Activated CD8-positive, alpha-beta memory T cell treated with anti-CD3 and anti-CD28 coated beads for 1 hour (primary cell): ENCODE data around the gene GPC1.

Experiments
- DNase-seq, 2 donors: peaks; one replicate each; pipeline ENCODE4 v3.0.0-alpha.2; 2020; ENCODE audit warnings: low read depth in 1 of 2; ENCODE audit errors: extremely low read depth in 1 of 2

Gene GPC1

DNA sequence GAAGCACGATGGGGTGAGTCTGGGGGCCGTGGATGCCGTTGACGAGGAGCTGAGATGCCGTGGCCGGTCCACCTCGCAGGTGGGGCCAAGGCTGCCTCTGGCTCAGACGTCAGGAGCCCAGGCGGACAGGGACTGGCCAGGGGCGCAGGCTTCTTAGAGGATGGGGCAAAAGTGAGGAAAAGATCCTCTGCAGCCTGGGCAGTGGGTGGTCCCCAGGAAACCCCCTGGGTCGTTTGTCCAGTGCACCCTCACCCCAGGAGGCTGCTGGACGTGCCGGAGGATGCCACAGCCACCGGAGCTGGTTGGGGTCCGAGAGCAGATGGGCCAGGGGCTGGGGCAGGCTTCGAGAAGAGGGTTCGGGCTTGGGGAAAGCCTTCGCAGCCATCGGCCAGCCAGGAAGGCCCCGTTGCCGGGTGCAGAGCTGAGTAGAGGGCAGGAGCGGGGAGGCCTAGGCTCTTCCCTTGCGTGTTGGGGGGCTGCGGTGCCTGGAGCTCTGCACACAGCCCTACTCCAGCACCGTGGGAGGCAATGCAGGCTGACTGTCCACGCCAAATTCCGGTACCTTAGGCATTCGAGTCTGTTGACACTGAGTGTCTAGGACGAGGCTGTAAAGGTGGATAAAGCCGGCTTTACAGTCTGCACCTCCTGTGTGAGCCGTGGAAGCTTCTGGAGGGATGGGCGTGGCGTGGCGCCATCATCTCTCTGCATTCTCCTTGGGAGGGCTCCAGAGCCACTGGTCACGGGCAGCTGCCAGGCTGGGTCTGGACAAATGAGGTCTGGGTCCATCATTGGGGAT lies 18.8 kb downstream of the GPC1 start:
- no peak for DNase-seq

GRCh38 chr2:240455272-240455646 lies 19.8 kb downstream of the GPC1 start:
- DNase-seq = no peak

DNA sequence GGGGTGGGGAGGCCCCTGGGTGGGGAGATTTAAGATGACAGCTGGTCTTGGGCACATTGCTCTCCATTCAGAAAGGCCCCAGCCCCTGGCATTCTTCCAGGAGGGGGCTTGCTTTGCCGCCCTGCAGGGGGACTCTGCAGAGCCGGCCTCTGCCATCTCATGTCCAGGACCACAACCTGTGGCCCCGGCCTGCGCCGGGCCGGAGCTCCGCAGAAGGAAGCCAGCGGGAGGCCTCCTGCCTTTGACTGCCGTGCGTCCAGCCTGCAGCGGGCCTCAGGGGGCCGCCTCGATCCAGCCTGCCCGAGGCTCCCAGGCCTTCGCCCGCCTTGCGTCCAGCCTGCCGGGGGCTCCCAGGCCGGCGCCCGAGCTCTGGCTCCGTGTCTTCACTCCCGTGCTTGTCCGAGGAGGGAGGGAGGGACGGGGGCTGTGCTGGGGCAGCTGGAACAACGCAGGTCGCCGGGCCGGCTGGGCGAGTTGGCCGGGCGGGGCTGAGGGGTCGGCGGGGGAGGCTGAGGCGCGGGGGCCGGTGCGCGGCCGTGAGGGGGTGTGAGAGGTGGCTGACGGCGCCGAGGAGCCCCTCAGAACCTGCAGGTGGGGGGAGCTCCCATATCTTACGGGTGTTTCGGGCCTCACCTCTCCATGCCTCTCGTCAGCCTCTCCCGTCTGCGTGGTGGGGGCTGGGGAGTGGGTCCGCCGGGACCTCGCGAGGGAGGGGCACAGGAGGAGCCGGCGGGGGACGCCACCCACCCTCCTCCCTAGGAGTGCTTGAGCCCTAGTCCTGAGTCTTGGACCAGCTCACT lies 20.4 kb downstream of the GPC1 start:
- no peak for DNase-seq

DNA sequence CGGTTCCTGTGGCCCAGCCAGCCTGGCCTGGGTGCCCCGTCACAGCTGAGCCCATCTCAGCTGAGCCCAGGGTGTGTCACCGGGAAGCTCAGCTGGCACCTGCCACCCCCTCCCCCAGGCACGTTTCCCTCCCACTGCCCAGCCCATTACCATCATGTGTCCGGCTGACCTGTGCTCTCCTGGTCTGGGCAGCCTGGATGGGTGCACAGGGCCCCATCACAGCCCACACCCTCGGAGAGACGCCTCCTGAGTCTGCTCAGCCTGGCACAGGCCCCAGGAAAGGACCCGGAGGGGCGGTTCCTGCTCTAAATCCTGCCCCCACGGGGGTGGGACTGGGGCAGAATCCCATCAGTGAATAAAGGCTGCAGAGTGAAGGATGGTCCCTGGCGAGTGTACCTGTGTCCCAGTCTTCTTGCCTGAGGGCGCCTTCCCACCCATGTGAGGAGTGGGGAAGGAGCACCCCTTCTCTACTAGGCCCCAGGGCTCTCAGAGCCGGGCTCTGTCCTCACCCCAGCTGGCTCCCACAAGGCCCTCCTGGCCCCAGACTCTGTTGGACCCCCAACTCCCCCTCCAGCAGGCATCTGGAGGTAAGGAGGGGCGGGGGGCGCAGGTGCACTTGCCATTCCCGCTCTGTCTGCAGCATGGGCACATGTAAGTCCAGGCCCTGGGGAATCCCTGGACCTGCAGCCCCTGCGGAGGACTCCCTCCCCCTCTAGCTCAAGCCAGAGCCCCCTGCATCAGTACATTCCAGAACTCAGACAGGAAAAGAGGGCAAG lies 21.2 kb downstream of the GPC1 start:
- no peak for DNase-seq

DNA sequence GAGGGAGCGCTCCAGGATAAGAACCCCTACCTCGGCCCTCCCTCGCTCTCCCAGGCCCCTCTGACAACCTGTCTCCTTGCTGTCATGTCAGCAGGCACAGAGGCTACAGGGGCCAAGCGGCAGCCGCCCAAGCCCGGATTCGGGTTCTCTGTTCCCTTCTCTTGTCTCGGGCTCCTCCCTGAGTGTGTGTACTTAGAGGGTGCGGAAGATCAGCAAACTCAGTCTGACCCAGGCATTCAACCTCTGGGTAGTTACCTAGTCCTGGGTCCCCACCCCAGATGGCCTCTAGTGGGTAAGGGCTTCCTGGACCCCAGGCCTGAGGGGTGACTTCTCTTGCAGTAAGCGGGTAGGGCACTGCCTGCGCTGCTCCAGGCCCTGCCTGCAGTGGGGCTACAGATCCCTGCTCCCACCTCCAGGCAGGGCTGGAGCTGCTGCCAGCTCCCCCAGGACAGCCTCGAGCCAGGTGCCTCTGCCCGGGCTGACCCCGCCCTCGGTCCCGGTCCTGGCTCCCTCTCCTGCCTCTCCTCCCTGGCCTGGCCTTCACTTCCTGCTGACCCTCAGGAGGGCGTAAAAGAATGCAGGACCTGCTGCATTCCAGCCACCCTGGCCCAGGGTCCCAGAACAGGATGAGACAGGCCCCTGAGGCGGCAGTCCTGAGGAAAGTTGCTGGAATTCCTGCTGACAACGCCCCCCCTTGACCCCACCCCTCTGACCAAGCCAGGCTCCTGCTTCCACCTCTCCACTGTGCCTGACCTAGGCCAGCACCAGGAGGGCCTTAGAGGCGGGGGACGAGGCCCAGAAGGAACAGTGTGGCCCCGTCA lies 22.0 kb downstream of the GPC1 start:
- no peak for DNase-seq

GRCh38 chr2:240458044-240458899 lies 22.8 kb downstream of the GPC1 start:
- DNase-seq = no peak

DNA sequence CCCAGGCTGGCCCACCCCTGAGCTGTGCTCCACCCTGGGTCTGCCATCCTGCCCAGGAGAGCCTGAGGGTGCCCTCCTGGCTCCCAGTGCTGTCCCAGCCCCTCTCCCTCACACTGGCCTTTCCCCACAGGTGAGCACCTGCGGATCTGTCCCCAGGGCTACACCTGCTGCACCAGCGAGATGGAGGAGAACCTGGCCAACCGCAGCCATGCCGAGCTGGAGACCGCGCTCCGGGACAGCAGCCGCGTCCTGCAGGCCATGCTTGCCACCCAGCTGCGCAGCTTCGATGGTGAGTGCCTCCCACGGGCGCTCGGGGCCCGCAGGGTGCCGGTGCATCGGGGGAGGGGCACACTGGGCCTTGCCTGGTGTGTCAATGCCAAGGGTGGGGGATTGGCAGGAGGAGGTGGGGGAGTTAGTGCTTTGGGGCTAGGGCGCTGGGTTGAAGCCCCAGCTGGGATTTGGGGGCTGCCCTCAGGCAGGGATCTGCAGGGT lies 23.5 kb downstream of the GPC1 start:
- no peak for DNase-seq

GRCh38 chr2:240459401-240460252 lies 24.2 kb downstream of the GPC1 start:
- no peak for DNase-seq

GRCh38 chr2:240460253-240460711 lies 24.8 kb downstream of the GPC1 start:
- DNase-seq = no peak

- DNase-seq = no peak
These were observed 25.4 kb downstream of the GPC1 start for GRCh38 chr2:240460781-240461431.

- DNase-seq = no peak
These were observed 26.1 kb downstream of the GPC1 start for GRCh38 chr2:240461471-240462072.

GRCh38 chr2:240462073-240462706 lies 26.7 kb downstream of the GPC1 start:
- no peak for DNase-seq

GRCh38 chr2:240462707-240463273 lies 27.3 kb downstream of the GPC1 start:
- no peak for DNase-seq

GRCh38 chr2:240463274-240463865 lies 27.9 kb downstream of the GPC1 start:
- DNase-seq = no peak

- no peak for DNase-seq
These were observed 28.5 kb downstream of the GPC1 start for GRCh38 chr2:240463866-240464481.
